ENCODE data around the gene GABRG3. TPM values are rescaled to one million over a fixed set of nuclear protein-coding genes. Genes with fewer than 3 reads are reported as not detected.

The GABRG3 gene
- total and polyA plus RNA-seq, 4 donors = 0.02 to 0.19 TPM; not detected in 2

- H3K4me1 ChIP-seq (ENCODE audit: control insufficient read depth in 4 of 4, insufficient read depth in 4 of 4, low read length in 3 of 4) = no peaks in the 10 kb centered on the region
- TF ChIP-seq SP1 (IDR thresholded peaks at IDR 0.05) (no peak), NR2F2 (IDR thresholded peaks at IDR 0.05) (no peak), FOXA1 (IDR thresholded peaks at IDR 0.05) (no peak), JUND (IDR thresholded peaks at IDR 0.05) (no peak), RAD21 (IDR thresholded peaks at IDR 0.05) (no peak)
- 82% methylated on average over 4 of the region's 4 CpGs for WGBS
Observed at GRCh38 chr15:27170851-27171250, 199.9 kb downstream of the GABRG3 start.

GRCh38 chr15:27172821-27173220 is 201.8 kb downstream of the GABRG3 start:
- Histone ChIP-seq H3K27me3 (ENCODE audit: control insufficient read depth in 4 of 4, insufficient read depth in 4 of 4, low read length in 3 of 4) (no peaks in the 10 kb centered on the region), H3K36me3 (ENCODE audit: control insufficient read depth in 4 of 4, insufficient read depth in 3 of 4, low read depth in 1 of 4, low read length in 3 of 4) (no peaks in the 10 kb centered on the region), H3K27ac (ENCODE audit: low read depth in 1 of 2, low read length in 2 of 2) (no peak overlapping the region), H3K9me3 (ENCODE audit: control insufficient read depth in 4 of 4, low read length in 3 of 4) (peaks cover 6 to 18% (median 15%) of the 10 kb centered on the region in 4 donors), H3K9ac (ENCODE audit: low read depth in 1 of 2, low read length in 2 of 2) (no peak overlapping the region), H3K4me3 (ENCODE audit: low read depth in 1 of 3, low read length in 3 of 3) (no peak overlapping the region), H3K4me1 (ENCODE audit: control insufficient read depth in 4 of 4, insufficient read depth in 4 of 4, low read length in 3 of 4) (no peaks in the 10 kb centered on the region)
- TF ChIP-seq HNF4G (IDR thresholded peaks at IDR 0.05) (no peak), MAX (IDR thresholded peaks at IDR 0.05) (no peak), CTCF (IDR thresholded peaks at IDR 0.05; ENCODE audit: low read depth, low read length, missing input control) (no peak), REST (IDR thresholded peaks at IDR 0.05) (no peak), GABPA (IDR thresholded peaks at IDR 0.05 in 1 of 2, conservative IDR thresholded peaks at IDR 0.05 in 1 of 2) (no peak), HNF4A (conservative IDR thresholded peaks at IDR 0.05) (no peak), FOXA2 (IDR thresholded peaks at IDR 0.05) (no peak), TAF1 (conservative IDR thresholded peaks at IDR 0.05) (no peak), ATF3 (IDR thresholded peaks at IDR 0.05) (no peak), EGR1 (IDR thresholded peaks at IDR 0.05; ENCODE audit: low read depth in 2 of 2) (no peak), YY1 (IDR thresholded peaks at IDR 0.05) (no peak), NR2F2 (IDR thresholded peaks at IDR 0.05) (no peak), SP1 (IDR thresholded peaks at IDR 0.05) (no peak), FOXA1 (IDR thresholded peaks at IDR 0.05) (no peak), ZBTB33 (IDR thresholded peaks at IDR 0.05) (no peak), JUND (IDR thresholded peaks at IDR 0.05) (no peak), RAD21 (IDR thresholded peaks at IDR 0.05) (no peak), RXRA (IDR thresholded peaks at IDR 0.05) (no peak)
- no peak for DNase-seq (ENCODE audit: low spot score)
- 70% methylated on average over 5 of the region's 5 CpGs for WGBS

More at GRCh38 chr15:27170851-27171250, 199.9 kb downstream of the GABRG3 start:
- Histone ChIP-seq H3K27ac (ENCODE audit: low read depth in 1 of 2, low read length in 2 of 2) (no peak overlapping the region), H3K27me3 (ENCODE audit: control insufficient read depth in 4 of 4, insufficient read depth in 4 of 4, low read length in 3 of 4) (no peaks in the 10 kb centered on the region), H3K9me3 (ENCODE audit: control insufficient read depth in 4 of 4, low read length in 3 of 4) (peaks cover 0 to 3% (median 2%) of the 10 kb centered on the region in 4 donors), H3K4me3 (ENCODE audit: low read depth in 1 of 3, low read length in 3 of 3) (no peak overlapping the region), H3K36me3 (ENCODE audit: control insufficient read depth in 4 of 4, insufficient read depth in 3 of 4, low read depth in 1 of 4, low read length in 3 of 4) (no peaks in the 10 kb centered on the region), H3K9ac (ENCODE audit: low read depth in 1 of 2, low read length in 2 of 2) (no peak overlapping the region)
- DNase-seq (ENCODE audit: low spot score) = no peak

Measured in liver (tissue), 9 donors.